GM12872 (cell line): ENCODE data around the gene BHLHE23.

Source experiments
- TF ChIP-seq, protein P1 (sequence below): IDR thresholded peaks from 3 replicates; pipeline ENCODE4 v1.5.1; 2011; ENCODE audit warnings: low read depth, mild to moderate bottlenecking, low read length, moderate library complexity; ENCODE audit not compliant: insufficient read depth

Gene BHLHE23

DNA sequence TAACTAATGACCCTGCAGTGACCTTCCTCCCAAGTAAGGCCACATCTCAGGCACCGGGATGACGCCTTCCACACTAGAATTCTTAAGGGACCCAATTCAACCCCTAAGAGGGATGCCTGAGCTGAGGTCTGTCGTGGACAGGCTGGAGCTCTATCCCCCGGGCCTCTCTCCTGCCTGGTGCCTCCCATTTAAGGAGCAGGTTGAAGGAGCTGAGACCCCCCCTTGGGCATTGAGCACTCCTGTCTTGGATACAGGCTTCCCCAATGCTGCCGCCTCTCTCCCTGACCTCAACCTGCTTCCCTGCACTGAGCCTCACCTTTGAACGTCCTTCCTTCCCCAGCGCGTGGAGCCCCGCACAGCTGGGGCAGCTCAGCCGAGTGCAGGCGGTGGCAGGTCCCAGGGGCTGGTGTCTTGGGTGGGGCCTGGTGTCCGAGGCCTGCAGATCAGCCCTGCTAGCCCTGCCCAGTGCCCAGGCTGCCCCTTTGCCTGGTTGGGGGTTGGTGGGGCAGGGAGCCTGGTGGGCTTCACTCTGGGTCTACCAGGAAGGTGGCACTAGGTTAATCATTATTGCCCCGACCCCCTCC lies 19.9 kb upstream of the BHLHE23 start:
- TF ChIP-seq, protein P1, sequence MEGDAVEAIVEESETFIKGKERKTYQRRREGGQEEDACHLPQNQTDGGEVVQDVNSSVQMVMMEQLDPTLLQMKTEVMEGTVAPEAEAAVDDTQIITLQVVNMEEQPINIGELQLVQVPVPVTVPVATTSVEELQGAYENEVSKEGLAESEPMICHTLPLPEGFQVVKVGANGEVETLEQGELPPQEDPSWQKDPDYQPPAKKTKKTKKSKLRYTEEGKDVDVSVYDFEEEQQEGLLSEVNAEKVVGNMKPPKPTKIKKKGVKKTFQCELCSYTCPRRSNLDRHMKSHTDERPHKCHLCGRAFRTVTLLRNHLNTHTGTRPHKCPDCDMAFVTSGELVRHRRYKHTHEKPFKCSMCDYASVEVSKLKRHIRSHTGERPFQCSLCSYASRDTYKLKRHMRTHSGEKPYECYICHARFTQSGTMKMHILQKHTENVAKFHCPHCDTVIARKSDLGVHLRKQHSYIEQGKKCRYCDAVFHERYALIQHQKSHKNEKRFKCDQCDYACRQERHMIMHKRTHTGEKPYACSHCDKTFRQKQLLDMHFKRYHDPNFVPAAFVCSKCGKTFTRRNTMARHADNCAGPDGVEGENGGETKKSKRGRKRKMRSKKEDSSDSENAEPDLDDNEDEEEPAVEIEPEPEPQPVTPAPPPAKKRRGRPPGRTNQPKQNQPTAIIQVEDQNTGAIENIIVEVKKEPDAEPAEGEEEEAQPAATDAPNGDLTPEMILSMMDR: no peak

DNA sequence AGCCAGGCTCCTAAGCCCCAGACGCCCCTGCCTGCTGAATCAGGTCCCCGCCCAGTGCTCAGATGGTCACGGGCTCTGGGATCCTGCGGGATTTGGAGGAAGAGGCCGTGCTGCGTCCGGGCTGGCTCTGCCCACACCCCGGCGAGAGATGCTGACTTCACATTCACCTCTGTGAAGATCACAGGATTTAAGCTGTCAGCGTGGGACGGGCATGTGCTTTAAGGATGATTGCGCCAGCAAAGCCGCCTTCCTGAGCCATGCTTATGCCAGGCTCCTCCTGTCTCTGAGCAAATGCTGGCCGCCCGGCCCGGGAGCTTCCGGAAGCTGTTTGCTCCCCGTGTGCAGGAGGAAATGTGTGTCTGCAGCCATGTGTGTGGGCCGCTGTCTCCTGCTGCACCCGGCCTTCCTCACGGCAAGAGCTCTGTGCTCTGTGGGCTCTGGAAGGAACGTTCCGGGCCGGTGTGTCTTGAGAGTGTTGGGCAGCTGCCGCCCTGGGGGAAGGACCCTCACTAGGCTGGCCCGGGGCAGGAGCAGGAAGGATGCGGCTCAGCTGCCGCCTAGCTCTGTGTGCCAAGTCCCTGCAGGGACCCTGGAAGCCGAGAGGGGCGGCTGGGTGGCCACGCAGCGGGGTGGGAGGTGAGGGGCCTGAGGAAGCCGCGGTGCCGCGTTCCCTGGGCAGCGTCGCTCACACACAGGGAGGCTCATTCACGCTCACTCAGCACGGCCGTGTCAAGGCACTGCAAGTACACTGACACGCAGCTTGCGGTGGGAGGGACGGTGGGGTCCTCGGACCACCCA lies 19.0 kb upstream of the BHLHE23 start:
- TF ChIP-seq, protein P1: no peak

DNA sequence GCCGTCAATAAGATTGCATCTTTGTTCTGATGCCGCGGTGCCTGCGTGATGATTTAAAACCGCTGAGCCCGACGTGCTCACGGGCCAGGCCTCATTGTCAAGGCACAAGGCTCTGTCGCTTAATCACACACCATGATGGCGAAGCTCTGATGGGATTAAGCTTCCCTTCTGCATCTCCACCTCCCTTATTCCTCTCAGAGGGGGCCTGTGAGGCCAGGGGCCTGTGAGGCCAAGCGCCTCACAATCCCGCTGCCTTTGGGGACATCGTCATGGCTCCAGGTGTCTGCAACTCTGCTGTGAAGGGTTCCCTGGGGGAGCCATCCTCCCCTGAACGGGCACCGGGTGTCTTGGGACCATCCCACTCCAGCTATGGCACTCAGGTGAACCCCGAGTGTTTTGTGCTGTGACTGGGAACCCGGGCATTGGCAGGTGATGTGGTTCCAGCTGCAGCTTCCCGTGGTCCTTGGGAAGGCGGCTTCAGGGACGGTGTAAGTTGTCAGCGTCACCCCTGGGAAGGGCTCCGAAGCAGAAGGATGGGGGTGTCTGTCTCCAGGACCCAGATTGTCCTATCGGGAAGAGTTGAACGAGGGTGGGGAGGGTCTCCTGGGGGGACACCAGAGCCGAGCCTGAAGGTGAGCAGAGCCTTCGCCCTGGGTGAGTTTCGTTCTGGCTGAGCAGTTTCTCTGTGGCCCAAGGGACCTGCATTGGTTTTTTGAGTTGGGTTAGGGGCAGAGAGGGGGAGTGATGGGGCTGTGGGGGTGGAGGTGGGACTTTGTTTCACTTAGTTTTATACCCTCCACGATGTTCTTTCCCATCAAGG lies 18.0 kb upstream of the BHLHE23 start:
- TF ChIP-seq, protein P1: no peak

DNA sequence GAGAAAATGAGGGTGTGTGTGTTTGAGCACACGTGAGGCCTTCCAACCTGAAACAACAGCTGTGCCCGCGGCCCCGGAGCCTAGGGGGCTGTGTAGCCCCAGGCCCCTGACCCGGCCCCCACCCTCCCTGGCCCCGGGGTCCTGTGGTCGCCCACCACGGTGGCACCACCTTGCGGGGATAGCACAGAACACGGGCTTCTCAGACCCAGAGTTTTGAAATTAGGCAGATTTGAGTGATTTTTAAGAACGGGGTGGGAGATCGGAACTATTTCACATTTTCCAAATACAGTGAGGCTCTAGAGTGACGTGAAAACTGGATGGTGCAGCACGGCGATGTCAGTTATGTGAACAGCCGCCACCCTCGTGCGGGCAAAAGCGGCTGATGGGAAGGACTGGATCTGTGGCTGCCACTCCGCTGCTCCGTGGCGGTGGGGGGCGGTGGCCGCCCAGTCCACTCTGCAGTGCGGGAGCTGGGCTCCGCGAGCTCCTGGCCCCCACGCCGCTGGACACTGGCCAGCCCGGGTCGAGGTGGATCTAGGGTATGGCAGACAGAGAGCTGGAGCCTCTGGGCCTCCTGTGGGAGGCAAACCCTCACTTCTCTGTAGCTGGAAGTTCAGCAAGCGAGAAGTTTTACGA lies 17.3 kb upstream of the BHLHE23 start:
- TF ChIP-seq, protein P1: no peak

DNA sequence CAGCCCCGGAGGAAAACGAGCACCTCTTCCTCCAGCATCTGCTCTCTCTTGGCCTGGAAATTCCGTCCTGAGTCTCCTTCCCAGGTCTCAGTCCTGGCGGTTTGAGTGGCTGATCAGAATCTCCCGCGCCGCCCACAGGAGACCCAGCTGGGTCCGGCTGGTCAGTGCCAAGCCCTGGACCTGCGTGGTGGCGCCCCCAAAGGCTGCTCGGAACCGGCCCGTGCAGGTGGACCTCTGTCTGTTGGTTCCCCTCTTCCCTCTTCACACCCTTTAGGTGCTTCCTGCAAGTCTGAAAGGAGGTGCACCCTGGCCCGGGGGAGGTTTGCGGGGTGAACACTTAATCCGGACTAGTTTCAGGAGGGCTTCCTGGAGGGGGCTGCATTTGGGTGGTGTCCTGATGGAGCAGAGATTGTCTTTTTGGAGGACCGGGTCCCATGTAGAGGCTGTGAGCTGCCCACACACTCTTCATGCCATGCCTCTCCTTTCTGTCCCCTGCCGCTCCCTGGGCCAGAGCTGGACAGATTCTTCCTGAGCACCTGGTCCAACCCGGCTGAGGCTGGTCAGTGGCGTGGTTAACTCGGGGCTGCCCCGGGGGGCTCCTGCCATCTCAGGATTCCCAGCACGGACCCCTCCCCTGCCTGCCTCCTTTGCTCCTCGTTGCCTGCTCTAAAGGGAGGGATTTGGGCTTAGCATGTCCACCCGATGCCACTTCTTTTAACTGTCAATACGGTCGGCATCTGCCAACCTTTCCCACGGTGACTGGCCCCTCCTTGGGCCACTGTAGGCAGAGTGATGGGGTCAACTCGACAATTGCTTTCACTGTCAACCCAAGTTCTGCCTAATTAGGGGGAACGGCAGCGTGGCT lies 16.5 kb upstream of the BHLHE23 start:
- TF ChIP-seq, protein P1: no peak

DNA sequence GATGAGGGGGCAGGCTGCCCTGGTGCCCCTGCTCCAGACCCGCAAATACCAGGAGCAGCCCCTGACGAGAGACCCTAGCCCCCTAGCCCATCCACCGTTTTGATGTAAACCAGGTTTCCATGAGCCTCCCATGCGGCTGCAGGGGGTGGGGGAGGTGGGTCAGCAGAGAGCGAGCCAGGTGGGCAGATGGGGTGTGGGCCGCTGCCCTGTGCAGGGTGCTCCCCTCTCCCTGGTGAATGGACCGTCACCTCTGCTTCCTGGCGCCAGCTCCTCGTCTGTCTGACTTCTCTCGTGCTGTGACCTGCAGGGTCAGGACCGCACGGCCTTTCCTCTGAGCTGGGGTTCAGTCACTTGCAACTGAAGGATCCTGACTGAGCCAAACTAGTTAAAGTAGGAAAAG lies 15.7 kb upstream of the BHLHE23 start:
- TF ChIP-seq, protein P1: no peak
